Measurements from ENCODE around the gene B3GNT4. TPM values are rescaled to one million over a fixed set of nuclear protein-coding genes. Genes with fewer than 3 reads are reported as not detected.

B3GNT4 gene
- total RNA-seq, 2 experiments from 2014 or later: not detected

DNA sequence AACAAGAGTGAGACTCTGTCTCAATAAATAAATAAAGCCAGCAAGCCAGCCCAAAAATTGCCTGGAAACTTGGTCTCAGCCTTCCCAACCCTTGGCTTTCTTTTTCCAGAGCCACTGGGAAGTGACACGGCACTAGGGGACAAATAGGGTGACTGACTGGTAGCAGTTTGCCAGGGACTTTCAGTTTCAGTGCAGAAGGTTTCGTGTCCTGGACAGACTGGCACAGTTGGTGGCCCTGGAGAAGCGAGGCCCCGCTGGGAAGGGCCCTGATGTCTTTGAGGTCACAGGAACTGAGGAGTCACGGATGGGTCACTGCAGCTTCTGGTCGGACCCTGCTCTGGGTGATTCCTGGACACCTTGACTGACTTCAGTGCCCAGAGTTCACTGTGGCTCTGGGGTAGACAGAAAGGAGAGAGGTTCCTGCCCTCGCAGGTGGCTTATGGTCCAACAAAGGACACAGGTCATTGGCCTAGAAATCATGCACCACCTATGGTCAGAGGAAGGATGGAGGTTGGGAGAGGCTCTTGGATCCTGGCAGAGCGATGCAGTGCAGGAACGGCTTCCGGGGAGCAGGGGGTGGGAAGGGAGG, 17.9 kb upstream of the B3GNT4 start:
- Mint-ChIP-seq H3K9me3 (no peaks in the 10 kb centered on the region), H3K4me1 (ENCODE audit: low read depth) (peaks cover 3% of the 10 kb centered on the region), H3K27ac (no peak overlapping the region), H3K27me3 (peaks cover 3% of the 10 kb centered on the region), H3K4me3 (no peak overlapping the region), H3K36me3 (ENCODE audit: low read depth) (no peaks in the 10 kb centered on the region)
- POLR2A ChIA-PET: no interaction called here
- Histone ChIP-seq H3K36me3 (ENCODE audit: insufficient read depth, low read length) (no peaks in the 10 kb centered on the region), H3K27me3 (ENCODE audit: control insufficient read depth in 1 of 2, insufficient read depth in 2 of 2, low read length in 2 of 2) (no peaks in the 10 kb centered on the region), H3K4me3 (ENCODE audit: low read length) (no peak overlapping the region), H3K9me3 (ENCODE audit: control insufficient read depth in 1 of 2, insufficient read depth in 1 of 2, low read length in 2 of 2) (no peaks in the 10 kb centered on the region), H3K4me1 (ENCODE audit: insufficient read depth, low read length) (peaks cover 14% of the 10 kb centered on the region), H3K27ac (ENCODE audit: low read depth in 1 of 2, low read length in 2 of 2) (no peak overlapping the region)
- TF ChIP-seq, protein P1, sequence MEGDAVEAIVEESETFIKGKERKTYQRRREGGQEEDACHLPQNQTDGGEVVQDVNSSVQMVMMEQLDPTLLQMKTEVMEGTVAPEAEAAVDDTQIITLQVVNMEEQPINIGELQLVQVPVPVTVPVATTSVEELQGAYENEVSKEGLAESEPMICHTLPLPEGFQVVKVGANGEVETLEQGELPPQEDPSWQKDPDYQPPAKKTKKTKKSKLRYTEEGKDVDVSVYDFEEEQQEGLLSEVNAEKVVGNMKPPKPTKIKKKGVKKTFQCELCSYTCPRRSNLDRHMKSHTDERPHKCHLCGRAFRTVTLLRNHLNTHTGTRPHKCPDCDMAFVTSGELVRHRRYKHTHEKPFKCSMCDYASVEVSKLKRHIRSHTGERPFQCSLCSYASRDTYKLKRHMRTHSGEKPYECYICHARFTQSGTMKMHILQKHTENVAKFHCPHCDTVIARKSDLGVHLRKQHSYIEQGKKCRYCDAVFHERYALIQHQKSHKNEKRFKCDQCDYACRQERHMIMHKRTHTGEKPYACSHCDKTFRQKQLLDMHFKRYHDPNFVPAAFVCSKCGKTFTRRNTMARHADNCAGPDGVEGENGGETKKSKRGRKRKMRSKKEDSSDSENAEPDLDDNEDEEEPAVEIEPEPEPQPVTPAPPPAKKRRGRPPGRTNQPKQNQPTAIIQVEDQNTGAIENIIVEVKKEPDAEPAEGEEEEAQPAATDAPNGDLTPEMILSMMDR (IDR thresholded peaks at IDR 0.05): no peak
- no peak for DNase-seq
- intact Hi-C loops (cut with DNase I, micrococcal nuclease): loop anchor here in 1 of 2 experiments (5.0 kb wide), 1 partner anchor 48 kb away; no protein-coding TSS in a partner anchor
- no peak for ATAC-seq (ENCODE audit: poor library complexity)
- CTCF ChIA-PET: no interaction called here

DNA sequence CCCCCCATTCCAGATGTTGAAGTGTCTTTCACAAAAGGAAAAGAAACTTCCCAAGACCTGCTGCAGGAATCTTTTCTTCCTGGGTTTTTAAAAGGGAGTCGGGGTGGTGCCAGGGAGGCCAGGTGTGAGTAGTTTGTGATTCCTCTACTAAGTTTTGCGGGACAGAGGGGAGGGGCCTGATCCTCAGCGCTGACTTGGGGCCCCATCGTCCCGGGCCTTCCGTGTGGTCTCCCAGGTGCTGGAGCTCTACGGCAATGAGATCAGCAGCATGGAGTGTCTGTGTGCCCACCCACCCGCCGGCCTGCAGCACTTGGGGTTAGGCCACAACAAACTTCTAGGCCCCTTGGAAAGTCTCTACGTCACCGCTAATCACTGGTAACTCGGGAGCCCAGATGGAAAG, 16.0 kb upstream of the B3GNT4 start:
- Mint-ChIP-seq H3K27ac (no peak overlapping the region), H3K36me3 (ENCODE audit: low read depth) (no peaks in the 10 kb centered on the region), H3K4me1 (ENCODE audit: low read depth) (peaks cover 3% of the 10 kb centered on the region), H3K4me3 (no peak overlapping the region), H3K27me3 (peaks cover 8% of the 10 kb centered on the region), H3K9me3 (no peaks in the 10 kb centered on the region)
- intact Hi-C loops (cut with DNase I, micrococcal nuclease): loop anchor here in 1 of 2 experiments (5.0 kb wide), 1 partner anchor 50 kb away; no protein-coding TSS in a partner anchor
- H3K9me3 ChIP-seq (ENCODE audit: control insufficient read depth in 1 of 2, insufficient read depth in 1 of 2, low read length in 2 of 2): no peaks in the 10 kb centered on the region
- DNase-seq (no peak), ATAC-seq (ENCODE audit: poor library complexity) (no peak)
- ChIA-PET POLR2A (no interaction called here), CTCF (no interaction called here)
- H3K4me3 ChIP-seq (ENCODE audit: low read length): no peak overlapping the region
- TF ChIP-seq, protein P1 (IDR thresholded peaks at IDR 0.05): no peak
- no peaks in the 10 kb centered on the region for H3K27me3 ChIP-seq (ENCODE audit: control insufficient read depth in 1 of 2, insufficient read depth in 2 of 2, low read length in 2 of 2)
- H3K4me1 ChIP-seq (ENCODE audit: insufficient read depth, low read length): peaks cover 20% of the 10 kb centered on the region
- H3K36me3 ChIP-seq (ENCODE audit: insufficient read depth, low read length): no peaks in the 10 kb centered on the region
- no peak overlapping the region for H3K27ac ChIP-seq (ENCODE audit: low read depth in 1 of 2, low read length in 2 of 2)

DNA sequence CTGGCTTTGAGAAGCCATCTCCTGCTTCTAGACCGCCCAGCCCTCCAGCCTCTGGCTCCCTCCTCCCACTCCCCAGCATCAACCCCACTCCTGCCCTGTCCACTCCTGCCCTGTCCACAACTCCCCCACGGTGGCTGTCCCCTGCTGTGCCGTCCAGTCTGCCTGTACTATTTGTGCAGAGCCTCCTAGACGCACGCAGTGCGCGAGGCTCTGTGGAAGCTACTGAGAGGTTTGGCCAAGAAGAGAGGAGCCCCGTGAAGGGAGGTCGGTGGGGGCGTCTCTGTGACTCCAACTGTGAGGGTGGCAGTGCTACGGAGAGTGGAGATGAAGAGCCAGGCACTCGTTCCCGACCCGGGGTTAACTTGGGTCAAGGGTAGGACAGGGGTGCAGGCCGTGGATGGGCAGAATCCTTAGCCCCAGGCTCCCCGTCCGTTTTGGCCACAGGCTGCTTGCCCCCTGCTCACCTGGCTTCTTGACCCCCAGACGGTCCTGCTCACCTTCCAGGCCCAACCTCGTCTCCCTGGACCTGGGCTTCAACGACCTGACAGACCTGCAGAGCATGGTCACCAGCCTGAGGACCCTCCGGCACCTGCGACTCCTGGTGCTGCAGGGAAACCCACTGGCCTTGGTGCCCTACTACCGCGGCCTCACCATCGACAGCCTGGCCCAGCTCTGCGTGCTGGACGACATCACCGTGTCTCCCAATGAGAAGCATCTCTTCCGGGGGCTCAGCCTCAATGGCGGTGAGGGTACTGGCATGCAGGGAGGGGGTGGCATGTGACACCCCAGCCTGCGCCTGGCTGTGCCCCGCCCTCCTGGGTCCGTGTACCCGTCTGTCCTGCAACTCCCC, 13.7 kb upstream of the B3GNT4 start:
- Histone ChIP-seq H3K4me1 (ENCODE audit: insufficient read depth, low read length) (peaks cover 5% of the 10 kb centered on the region), H3K9me3 (ENCODE audit: control insufficient read depth in 1 of 2, insufficient read depth in 1 of 2, low read length in 2 of 2) (no peaks in the 10 kb centered on the region), H3K27me3 (ENCODE audit: control insufficient read depth in 1 of 2, insufficient read depth in 2 of 2, low read length in 2 of 2) (no peaks in the 10 kb centered on the region), H3K4me3 (ENCODE audit: low read length) (no peak overlapping the region), H3K27ac (ENCODE audit: low read depth in 1 of 2, low read length in 2 of 2) (no peak overlapping the region), H3K36me3 (ENCODE audit: insufficient read depth, low read length) (no peaks in the 10 kb centered on the region)
- Mint-ChIP-seq H3K27me3 (peaks cover 5% of the 10 kb centered on the region), H3K36me3 (ENCODE audit: low read depth) (no peaks in the 10 kb centered on the region), H3K4me3 (no peak overlapping the region), H3K4me1 (ENCODE audit: low read depth) (no peaks in the 10 kb centered on the region), H3K27ac (no peak overlapping the region), H3K9me3 (no peaks in the 10 kb centered on the region)
- POLR2A ChIA-PET: no interaction called here
- DNase-seq: no peak
- CTCF ChIA-PET: interaction anchor here (1.2 to 1.4 kb wide), 2 partner anchors 15 to 136 kb away, joined by 3 to 10 read pairs; no protein-coding TSS in a partner anchor
- ATAC-seq (ENCODE audit: poor library complexity): no peak
- TF ChIP-seq, protein P1 (IDR thresholded peaks at IDR 0.05): no peak
- intact Hi-C loops (cut with DNase I, micrococcal nuclease): loop anchor here (2.0 to 5.0 kb wide), 5 partner anchors 53 to 273 kb away; partner anchors contain the start of gene CFAP251 (in 2 of the 2)
